Measurements from ENCODE around the gene COPZ1.
A peak's percentile ranks its signal among the peaks of the same experiment; 100 is the strongest.
"Not testable (repeated sequence)": the region's sequence is repeated elsewhere in the genome, so short reads cannot be mapped to it uniquely, and the experiment has no call there.

Gene COPZ1

DNA sequence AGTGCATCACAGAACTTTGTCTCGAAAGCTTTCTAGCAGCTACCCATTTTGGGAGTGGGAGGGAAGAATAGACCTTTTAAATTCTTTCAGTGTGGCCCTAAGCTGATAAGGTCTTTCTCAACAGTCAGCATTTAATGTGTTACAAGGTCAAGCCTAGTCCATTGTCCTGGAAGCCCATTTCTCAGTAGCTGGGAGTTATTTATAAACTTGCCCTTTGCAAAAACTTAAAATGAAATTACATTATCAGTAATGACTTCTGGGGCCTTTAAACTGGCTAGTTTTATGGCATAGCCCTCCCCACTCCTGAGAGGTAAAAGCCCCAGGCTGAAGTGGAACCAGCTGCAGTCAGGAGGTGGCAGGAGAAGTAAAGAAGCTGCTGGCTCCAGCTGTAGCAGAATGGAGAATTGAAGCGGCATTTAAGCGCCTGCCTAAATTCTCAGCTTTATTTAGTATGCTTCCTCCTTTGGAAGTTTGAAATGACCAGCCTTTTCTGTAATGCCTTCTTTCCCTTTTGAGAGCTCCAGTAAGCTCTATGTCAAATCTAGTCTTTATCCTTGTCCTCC lies 12.4 kb downstream of the COPZ1 start:
- no peak for DNase-seq

DNA sequence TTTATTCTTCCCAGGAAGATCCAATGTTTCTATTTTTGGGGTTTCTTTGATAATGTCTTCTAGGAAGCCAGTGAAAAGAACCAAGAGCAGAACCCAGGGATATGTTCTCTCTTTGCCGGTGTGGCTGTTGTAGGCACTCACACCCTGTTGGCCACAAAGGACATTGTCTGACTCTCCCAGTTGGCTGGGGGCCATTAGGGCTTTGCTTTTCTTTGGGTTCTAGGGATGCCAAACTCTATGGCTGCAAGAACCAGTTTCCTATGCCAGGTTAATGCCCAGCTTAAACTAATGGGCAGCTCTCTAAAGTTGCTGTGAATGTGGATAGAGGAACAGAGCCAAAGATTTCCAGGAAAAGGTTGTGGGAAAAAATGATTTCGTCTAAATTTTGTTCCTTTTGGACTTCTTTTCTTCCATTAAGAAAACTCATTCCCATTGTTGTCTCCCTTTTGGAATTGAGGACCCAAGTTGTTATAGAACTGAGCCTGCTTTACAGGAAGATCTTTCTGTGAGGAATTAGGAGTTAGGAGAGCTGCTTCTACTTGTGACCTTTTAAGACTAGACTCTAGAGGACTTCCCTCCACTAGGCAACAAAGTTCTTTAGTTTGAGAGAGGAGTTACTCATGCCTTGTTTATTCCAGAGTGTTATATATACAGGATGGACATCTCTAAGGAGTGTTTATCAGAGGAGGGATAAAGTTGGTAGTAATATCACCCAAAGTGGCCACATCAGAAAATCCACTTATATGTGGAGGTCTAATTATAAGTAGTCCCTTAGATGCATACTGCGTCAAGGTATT lies 13.1 kb downstream of the COPZ1 start:
- DNase-seq, result no peak

DNA sequence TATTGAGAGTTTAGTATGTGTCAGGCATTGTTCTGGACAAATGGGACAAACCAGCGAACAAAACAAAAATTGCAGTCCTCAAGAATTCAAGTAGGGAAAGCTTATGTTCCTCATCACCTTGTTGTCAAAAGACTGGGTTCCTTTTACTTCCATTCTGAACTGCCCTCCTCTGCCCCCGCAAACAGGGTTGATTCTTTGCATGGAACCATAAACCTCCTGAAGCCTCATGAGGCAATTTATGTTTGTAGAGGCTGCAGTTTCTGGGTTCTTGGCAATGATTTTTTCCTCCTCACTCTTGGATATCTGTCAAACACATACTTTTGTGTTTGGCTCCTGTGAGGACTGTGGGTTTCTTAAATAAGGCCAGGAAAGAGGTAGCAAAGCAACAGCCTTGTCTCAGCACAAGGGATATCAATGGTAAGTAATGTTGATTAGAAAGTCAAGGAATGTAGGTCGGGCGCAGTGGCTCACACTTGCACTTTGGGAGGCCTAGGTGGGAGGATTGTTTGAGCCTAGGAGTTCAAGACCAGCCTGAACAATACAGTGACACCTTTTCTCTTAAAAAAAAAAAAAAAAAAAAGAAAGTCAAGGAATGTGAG lies 13.9 kb downstream of the COPZ1 start:
- no peak for DNase-seq

DNA sequence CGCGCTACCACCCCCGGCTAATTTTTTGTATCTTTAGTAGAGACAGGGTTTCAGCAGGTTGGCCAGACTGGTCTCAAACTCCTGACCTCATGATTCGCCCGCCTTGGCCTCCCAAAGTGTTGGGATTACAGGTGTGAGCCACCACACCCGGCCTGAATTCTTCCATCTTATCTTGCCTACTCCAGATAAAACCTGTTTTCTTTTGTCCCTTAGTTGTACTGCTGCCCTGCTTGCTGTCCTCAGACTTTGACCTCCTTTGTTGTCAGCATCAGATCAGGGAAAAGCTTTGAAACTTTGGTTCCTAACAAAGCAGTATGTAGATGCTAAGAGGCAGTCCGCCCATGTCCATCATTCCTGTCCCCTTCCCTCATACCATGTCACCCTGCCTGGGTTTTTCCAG lies 15.9 kb downstream of the COPZ1 start:
- no peak for DNase-seq

DNA sequence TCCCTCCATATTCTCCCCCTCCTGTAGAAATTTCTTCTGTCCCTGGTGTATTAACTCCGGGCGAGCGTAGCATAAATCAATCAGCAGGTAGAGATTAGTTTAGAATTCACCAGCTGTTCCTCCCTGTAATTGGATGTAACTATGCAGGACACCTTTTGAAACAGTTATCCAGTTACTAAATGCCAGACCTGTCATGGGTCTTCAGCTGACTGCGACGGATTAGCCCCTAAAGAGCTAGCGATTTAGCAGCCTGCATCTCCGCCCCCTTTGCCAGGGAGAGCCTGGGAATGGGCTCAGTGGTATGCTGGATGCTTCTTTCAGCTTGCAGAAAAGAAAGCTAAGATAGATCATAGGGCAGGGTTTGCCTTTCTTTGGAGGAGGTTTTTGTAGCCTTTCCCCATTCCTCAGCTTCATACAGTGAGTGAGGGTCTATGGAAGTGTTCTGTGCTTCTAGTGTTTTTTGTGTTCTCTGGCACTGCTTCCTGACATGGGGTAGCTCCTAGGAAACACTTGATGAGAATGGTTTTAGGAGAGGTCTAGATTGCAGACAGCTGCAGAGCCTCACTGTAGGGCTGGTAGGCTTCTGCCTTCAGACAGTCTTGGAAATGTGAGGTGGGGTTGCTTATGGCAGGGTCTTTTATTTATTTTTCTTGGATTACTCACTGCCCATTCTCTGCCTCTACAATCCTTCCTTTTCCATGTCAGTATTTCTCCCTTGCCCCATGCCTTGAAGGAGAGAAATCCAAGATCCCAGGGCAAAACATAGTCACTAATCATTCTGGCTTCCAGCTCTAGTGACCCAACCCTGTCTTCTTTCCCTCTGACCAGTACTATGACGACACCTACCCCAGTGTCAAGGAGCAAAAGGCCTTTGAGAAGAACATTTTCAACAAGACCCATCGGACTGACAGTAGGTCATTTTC lies 16.7 kb downstream of the COPZ1 start:
- no peak for DNase-seq

DNA sequence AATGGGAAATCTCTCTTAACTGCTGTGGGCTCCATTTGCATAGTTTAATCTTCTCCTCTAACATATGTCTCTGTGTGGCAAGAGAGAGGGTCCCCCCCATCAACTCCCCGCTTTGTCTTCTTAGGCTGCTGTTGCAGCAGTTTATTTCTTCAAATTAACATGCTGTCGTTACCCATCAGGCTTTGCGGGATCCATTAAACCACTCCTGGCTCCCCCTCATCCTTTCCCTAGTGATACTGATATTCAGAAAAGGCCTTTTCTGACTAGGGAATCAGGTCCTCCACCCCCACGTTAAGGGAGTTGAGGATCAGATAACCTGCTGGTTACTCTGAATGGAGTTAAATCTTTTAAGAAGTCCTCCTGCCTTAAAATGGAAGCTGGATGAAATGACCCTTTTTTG lies 24.1 kb downstream of the COPZ1 start:
- DNase-seq, result no peak

DNA sequence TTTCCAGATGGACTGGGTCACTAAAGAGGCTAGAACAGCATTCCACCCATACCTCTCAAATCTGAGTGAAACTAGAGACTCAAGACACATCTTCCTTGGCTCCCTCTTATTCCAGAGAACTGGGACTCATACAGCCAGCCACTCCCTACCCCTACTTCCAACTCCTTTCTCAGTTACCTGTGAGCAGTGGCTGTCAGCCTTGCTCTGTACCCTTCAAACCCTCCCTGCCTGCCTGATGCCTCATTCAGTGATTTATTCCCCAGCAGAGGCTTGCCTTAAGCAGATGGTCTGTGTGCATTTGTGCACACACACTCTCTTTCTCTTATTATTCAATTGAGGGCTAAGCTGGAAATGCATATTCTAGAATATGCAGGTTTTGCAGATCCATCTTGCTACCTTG lies 24.7 kb downstream of the COPZ1 start:
- no peak for DNase-seq

DNA sequence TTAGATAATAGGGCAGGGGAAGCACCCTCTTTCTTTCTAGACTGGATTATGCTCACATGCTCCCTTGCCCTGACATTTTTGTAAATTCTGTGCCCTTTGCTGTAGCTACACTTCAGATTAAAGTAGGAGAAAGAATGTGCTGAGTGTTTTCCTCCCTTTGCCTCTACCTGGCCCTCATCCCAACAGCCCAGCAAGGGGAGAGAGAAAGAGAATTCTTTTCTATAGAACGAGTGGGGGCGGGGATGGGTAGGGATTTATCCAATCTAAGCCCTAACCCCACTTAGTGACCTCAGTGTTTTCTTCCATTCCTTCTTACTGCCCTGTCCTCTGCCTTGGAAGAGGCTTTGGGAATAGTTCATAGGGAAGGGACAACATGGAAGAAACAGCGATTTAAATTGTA lies 25.8 kb downstream of the COPZ1 start:
- no peak for DNase-seq

DNA sequence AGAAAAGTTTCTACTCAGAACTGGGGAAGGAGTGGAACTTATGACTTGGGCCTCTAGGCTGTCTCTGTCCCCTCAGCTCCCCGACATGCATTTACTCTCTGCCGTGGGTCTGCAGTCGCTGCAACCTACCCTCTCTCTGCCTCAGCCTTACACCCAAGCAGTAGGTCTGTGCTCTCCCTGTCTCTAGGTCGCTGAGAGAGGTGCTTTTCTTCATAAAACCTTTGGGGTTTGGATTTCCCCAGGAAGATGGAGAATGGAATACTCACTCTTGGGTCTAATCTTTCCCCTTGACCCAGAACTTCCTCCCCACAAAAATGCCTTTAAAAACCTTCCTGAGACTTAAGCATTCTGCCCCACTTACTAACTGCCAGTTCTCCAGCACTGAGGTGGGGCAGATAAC lies 26.4 kb downstream of the COPZ1 start:
- no peak for DNase-seq

DNA sequence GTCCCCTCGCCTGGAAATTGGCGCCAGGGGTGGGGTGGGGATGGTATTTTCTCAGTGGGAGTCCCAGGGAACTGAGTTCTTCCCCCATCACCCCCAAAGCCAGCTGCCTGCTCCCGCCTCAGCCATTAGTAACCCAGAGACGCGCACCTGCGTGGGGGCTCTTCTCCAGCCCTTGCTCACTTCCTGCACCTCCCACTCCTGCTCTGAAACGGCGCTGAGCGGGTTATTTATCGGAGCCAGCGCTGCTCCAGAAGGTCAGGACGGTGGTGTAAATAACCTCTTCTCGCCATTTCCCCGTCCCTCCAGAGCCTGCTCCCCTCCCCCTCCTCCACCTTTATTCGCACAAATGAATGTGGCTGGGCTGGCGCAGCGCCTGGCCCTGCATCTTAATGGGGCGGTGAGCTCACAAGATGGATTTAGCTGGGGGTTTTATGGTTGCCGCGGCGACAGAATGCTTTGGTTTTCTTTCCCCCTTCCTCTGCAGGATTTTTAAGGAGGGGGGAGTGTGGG lies 27.1 kb downstream of the COPZ1 start:
- no peak for DNase-seq

DNA sequence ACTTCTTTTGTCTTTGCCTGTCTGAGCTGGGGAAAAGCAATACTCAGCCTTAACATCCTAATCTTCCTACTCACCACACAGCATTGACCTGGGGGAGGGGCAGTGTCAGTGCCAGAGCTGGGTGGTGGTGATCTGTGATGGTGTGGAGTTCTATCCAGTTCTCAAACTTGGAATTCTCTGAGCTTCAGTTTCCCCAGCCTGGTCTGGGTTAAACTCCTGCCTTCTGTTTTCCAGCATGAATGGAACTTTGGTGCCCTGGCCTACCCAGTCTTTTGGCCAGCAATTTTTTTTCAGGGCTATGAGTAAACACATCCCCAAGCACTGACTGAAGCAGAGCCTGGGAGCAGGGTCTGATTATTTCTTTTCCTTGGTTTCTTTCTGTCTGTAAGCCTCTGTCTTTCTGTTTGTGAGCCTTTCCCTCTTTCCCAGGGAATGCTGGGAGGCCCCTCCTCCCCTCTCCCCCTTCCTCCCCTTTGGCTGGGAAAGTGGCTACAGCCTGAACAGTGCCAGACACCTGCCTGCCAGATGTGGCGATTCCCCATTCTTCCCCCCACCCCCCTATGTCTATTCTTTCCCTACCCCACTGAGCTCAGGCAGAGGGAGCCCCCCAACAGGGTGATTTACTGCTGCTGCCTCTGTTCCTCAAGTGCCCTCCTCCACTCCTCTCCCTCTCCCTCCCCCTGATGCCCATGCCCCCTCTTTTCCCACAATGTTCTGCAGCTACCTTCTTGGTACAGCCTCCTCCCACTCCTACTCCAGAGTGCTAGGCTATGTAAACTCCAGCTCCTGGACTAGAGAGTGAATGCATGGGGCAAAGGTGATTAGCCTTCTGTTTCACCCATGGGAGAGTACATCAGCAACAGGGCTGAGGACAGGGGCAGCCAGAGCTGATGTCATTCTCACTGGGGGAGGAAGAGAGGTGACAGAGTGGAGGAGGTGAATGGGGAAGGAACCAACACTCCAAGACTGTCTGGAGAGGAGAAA lies 28.3 kb downstream of the COPZ1 start:
- no peak for DNase-seq

DNA sequence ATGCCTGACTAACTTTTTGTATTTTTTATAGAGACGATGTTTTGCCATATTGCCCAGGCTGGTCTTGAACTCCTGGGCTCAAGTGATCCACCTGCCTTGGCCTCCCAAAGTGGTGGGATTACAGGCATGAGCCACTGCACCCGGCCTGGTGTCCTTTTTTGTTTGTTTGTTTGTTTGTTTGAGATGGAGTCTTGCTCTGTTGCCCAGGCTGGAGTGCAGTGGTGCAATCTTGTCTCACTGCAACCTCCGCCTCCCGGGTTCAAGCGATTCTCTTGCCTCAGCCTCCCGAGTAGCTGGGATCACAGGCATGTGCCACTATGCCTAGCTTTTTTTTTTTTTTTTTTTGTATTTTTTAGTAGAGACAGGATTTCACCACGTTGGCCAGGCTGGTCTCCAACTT lies 29.3 kb downstream of the COPZ1 start:
- not testable (repeated sequence) for DNase-seq

DNA sequence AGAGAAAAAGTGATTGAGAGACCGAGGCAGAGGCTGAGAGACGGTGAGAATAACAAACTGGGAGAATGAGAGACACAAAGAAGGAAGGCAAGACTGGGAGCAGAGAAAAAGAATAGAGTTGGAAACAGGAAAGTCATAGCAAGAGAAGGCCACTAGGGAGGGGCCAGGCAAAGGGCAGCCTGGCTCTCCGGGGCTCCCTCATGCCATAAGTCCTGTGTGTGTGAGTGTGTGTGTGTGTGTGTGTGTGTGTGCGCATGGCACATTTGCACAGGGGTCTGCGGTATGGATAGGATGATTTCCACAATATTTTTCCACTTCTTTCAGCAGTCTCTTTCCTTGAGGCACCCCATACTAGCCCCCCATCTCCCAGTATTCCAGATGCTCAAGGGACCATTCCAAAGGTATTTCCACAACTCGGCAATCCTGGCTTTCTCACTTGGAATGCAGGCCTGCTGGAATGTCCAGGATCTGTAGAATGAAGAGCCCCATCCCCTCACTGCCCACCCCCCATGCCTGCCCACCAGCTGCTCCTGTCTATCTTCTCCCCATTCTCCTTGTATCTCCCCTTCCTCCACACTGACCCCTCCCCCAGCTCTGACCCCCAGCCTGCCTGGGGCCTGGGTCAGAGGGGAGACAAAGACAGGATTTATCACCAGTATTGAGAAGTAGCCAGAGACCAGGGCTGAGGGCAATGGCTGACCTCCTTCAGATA lies 30.3 kb downstream of the COPZ1 start:
- no peak for DNase-seq

DNA sequence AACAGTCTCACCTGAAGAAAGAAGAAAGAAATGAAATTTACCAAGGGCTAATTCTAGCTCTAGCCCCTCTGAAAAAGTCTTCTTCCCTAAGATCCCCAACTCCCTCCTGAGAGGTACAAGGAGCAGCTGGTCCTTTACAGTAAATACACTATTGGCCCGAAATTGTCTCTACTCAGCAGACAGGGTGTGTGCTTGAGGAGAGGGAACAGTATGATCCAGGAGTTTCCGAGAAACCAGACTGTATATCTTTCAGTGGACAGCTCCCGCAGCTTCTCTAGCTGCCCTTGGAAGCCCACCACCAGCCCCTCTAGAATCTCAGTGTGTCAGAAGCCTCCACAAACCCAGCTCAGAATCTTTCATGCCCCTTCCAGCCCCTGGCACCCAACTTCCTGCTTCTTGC lies 31.3 kb downstream of the COPZ1 start:
- no peak for DNase-seq

DNA sequence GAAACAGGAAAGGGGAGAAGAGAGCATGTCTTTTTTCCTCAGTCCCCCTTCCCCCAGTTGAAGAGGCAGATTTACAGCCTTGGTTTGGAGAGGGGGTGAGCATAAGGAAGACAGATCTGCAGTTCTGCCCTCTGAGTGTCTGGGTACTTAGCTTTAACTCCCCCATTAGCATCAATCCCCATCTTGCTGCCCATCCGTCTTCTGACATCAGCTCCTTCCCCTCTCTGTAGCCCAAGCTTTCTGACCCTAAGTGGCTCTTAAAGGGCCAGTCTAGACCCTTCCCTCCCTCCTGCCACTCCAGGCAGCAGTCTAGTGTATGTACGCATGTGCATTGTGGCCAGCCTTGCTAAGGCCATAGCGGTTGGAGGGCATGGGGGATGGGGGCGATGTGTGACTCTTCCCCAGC lies 32.0 kb downstream of the COPZ1 start:
- DNase-seq, result no peak

DNA sequence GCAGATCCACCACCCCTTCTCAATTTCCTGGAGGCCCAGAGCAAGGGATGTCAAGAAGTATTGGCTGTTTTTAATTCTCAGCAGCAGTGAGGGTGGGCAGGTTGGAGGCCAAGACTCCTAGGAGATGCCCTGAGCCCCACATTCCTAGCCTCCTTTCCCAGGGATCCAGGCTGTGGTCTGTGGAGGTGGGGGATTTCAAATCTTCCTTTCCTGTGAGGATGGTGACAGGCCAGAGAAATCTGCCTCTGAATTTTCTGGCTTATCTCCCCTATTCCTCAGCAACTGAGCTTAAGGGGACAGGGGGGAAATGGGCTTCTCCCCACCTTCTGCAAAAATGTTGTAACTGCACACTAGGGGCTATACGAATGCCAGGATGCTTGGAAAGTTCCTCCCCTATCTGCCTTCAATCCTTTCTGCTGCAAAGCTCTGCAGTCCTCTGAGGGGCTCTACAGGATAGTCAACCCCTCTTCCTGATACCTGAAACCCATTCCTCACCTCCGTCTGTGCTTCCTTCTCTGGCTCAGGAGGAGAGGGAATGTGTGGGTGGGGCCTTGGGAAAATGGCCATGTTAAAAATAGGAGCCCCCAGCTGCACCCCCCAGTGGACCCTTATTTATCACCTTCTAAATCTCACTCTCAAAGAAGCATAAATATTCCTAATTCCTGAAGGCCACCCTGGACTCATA lies 32.7 kb downstream of the COPZ1 start:
- DNase-seq, result no peak

DNA sequence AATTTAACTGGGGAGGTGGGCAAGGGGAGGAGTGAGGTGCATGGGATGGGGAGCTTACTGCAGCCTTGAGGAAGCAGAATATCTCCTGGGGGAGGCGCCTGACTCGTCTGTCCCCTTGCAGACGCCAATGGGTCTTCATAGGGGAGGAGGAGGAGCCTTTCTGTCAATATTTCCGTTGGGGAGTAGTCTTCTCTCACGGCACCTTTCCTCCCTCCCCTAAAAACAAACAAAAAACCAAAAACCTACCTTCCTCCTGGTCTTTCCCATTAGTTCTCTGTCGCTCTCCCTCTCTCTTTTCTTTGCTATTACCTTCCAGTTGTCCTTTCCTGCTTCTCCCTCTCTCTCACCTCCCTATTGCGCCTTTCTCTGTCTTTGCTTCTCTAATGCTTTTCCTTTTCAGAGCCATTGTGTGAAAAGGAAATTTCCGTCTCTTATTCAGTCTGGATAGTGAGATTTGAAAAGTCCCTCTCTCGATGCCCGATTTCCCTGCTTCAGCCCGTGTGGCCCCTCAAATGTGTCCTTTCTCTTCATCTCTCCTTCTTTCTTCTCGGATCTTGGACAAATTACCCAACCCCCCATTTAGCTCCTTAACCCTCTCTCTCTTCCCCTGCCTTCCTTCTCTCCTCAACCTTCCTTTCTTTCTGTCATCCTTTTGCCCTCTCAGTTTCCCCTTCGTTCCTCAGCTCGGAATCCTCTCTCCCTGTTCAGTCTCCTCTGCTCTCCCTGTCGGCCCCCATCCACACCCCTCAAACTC lies 33.4 kb downstream of the COPZ1 start:
- DNase-seq, result no peak

DNA sequence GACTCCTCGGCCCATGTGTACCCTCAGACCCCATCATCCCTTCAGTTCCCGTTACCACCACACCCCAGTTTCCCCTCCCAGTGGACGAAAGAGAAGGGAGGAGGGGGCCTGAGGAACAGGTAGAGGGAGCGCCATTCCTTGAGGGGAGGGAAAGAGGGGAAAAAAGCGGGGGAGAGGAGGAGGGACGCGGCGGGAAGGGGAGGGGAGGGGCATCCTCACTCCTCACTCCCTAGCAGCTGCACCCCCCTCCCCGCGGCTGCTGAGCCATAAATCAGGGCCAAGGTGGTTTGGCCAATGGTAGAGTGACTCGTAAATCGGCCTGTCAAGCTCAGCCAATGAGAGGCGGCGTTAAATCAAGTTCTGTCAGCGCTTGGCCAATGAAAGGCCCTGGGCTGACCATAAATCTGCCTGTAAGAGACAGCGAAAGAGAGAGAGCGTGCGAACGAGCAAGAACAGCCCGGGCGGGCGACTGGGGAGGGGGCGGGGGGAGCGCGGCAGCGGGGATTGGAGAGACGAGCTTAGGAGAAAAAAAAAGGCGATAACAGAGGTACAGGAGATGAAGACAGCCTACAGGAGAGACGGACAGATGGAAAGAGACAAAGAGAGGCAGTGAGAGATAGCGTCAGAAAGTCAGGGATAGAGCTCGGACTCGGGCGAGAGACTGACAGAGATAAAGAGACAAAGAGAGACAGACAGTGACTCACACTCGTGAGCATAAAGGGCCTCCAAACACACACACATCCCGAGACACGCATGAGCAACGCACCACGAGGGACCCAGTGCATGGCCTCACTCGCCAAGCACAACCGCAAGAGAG lies 34.2 kb downstream of the COPZ1 start:
- DNase-seq, result peak; percentile 74 to 88 (median 81)

All from activated CD4-positive, CD25-positive, alpha-beta regulatory T cell (primary cell).